Measurements from ENCODE around the gene STOML1. TPM values are rescaled to one million over a fixed set of nuclear protein-coding genes. Genes with fewer than 3 reads are reported as not detected.
A peak's percentile ranks its signal among the peaks of the same experiment; 100 is the strongest.

Gene STOML1
- total and polyA plus RNA-seq, 9 of the 15 experiments (the other 6 are each of a cell fraction or from before 2014, with no cell fraction given), result 0.25 to 9.7 (median 4.6) TPM

DNA sequence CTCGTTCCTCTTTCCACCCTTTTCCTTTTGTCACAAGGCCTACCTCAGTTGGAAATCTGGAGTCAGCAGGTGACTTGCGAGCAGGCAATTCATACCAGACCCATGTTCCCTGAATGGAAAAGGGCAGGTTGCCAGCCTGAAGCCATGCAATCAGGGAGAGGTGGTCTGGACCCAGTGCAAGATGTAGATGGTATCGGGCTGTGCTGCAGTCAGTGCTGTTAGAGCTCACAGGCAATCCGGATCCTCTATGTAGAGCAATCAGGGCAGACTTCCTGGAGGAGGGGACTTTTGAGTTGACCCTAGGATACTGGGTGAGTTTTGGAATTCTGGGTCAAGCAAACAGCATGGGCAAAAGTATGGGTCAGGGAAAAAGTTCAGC, 47.0 kb downstream of the STOML1 start (continued):
- TF ChIP-seq, protein P1, sequence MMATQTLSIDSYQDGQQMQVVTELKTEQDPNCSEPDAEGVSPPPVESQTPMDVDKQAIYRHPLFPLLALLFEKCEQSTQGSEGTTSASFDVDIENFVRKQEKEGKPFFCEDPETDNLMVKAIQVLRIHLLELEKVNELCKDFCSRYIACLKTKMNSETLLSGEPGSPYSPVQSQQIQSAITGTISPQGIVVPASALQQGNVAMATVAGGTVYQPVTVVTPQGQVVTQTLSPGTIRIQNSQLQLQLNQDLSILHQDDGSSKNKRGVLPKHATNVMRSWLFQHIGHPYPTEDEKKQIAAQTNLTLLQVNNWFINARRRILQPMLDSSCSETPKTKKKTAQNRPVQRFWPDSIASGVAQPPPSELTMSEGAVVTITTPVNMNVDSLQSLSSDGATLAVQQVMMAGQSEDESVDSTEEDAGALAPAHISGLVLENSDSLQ (IDR thresholded peaks at IDR 0.05), result no peak
- TF ChIP-seq ESRRA (IDR thresholded peaks at IDR 0.05; ENCODE audit: borderline replicate concordance, low read depth) (no peak), NR2C2 (CRISPR knock-in tag; IDR thresholded peaks at IDR 0.05) (no peak), NR2C2 (tag; IDR thresholded peaks at IDR 0.05) (no peak), RBM25 (IDR thresholded peaks at IDR 0.05; ENCODE audit: low read depth, low read length, severe bottlenecking) (peak; percentile 82), GTF3C2 (IDR thresholded peaks at IDR 0.05; ENCODE audit: borderline replicate concordance, extremely low read depth, insufficient read length) (peak; percentile 15), ZNF436 (CRISPR knock-in tag; IDR thresholded peaks at IDR 0.05) (peak; percentile 56; the same call in 1 of the 2 replicates), GMEB1 (CRISPR knock-in tag; IDR thresholded peaks at IDR 0.05) (no peak), ZC3H11A (IDR thresholded peaks at IDR 0.05; ENCODE audit: low read depth, low read length) (no peak)
- TF ChIP-seq, protein P2, sequence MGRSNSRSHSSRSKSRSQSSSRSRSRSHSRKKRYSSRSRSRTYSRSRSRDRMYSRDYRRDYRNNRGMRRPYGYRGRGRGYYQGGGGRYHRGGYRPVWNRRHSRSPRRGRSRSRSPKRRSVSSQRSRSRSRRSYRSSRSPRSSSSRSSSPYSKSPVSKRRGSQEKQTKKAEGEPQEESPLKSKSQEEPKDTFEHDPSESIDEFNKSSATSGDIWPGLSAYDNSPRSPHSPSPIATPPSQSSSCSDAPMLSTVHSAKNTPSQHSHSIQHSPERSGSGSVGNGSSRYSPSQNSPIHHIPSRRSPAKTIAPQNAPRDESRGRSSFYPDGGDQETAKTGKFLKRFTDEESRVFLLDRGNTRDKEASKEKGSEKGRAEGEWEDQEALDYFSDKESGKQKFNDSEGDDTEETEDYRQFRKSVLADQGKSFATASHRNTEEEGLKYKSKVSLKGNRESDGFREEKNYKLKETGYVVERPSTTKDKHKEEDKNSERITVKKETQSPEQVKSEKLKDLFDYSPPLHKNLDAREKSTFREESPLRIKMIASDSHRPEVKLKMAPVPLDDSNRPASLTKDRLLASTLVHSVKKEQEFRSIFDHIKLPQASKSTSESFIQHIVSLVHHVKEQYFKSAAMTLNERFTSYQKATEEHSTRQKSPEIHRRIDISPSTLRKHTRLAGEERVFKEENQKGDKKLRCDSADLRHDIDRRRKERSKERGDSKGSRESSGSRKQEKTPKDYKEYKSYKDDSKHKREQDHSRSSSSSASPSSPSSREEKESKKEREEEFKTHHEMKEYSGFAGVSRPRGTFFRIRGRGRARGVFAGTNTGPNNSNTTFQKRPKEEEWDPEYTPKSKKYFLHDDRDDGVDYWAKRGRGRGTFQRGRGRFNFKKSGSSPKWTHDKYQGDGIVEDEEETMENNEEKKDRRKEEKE (IDR thresholded peaks at IDR 0.05; ENCODE audit: borderline replicate concordance in 1 of 2, control insufficient read depth in 1 of 2, low read depth in 2 of 2, low read length in 1 of 2), result no peak
